CD4-positive, alpha-beta T cell (primary cell): Measurements from ENCODE around the gene KLF17. TPM values are rescaled to one million over a fixed set of nuclear protein-coding genes. Genes with fewer than 3 reads are reported as not detected.

ENCODE experiments used
- ATAC-seq: fragments of 200-7000 bp; cut with Tn5 transposase; one replicate; pipeline ENCODE4 v1.10.0; 2022; ENCODE audit warnings: mild to moderate bottlenecking; ENCODE audit not compliant: poor library complexity
- CTCF ChIA-PET: fragments of 350-600 bp; sonication (Branson Sonifier 250); formaldehyde crosslinking; loops from one replicate; lab custom pipeline; 2021; ENCODE audit warnings: antibody characterized with exemption, inconsistent platforms; lab: Charles Lee
- POLR2A ChIA-PET: fragments of 350-600 bp; sonication (Branson Sonifier 250); formaldehyde crosslinking; loops from one replicate; lab custom pipeline; 2021; ENCODE audit warnings: antibody characterized with exemption, inconsistent platforms; lab: Charles Lee
- DNase-seq, 14 experiments: peaks; one replicate each; pipeline ENCODE4 v3.0.0-alpha.2; 2013 to 2020; ENCODE audit warnings: mixed read lengths in 2 of 14
- H3K27ac ChIP-seq, 2 donors: one replicate each; pipeline versions ENCODE4 v1.5.1 to v1.7.0; 2013; ENCODE audit warnings: low read length in 2 of 2, low read depth in 1 of 2, mild to moderate bottlenecking in 1 of 2
- H3K27me3 ChIP-seq, 2 experiments: 1 replicate in 1 of 2; 2 replicates in 1 of 2; pipeline versions ENCODE4 v1.6.1 to v1.7.0; 2013; ENCODE audit warnings: low read length in 2 of 2, control low read depth in 1 of 2, mild to moderate bottlenecking in 1 of 2, moderate library complexity in 1 of 2; ENCODE audit not compliant: insufficient read depth in 2 of 2, control insufficient read depth in 1 of 2
- H3K36me3 ChIP-seq: one replicate; pipeline ENCODE4 v1.6.1; 2013; ENCODE audit warnings: low read length, control low read depth; ENCODE audit not compliant: insufficient read depth
- H3K4me1 ChIP-seq: one replicate; pipeline ENCODE4 v1.6.1; 2013; ENCODE audit warnings: low read length, control low read depth; ENCODE audit not compliant: insufficient read depth
- H3K4me3 ChIP-seq: one replicate; pipeline ENCODE4 v1.5.1; 2013; ENCODE audit warnings: mild to moderate bottlenecking, low read length, moderate library complexity
- H3K9me3 ChIP-seq, 2 experiments: 1 replicate in 1 of 2; 2 replicates in 1 of 2; pipeline versions ENCODE4 v1.6.1 to v1.7.0; 2013; ENCODE audit warnings: low read length in 2 of 2, mild to moderate bottlenecking in 2 of 2, control low read depth in 1 of 2, moderate library complexity in 1 of 2; ENCODE audit not compliant: control insufficient read depth in 1 of 2, insufficient read depth in 1 of 2
- H3K27ac Mint-ChIP-seq: one replicate; pipeline ENCODE4 v1.8.0; 2020; ENCODE audit warnings: mixed read lengths
- H3K27me3 Mint-ChIP-seq: one replicate; pipeline ENCODE4 v1.8.0; 2021; ENCODE audit warnings: mixed read lengths
- H3K36me3 Mint-ChIP-seq: one replicate; pipeline ENCODE4 v1.8.0; 2021; ENCODE audit warnings: low read depth, mixed read lengths
- H3K4me1 Mint-ChIP-seq: one replicate; pipeline ENCODE4 v1.8.0; 2021; ENCODE audit warnings: low read depth, mixed read lengths
- H3K4me3 Mint-ChIP-seq: one replicate; pipeline ENCODE4 v1.8.0; 2020; ENCODE audit warnings: mild to moderate bottlenecking, mixed read lengths
- H3K9me3 Mint-ChIP-seq: one replicate; pipeline ENCODE4 v1.8.0; 2020; ENCODE audit warnings: mixed read lengths
- CTCF ChIP-seq: fragments of 200-600 bp; IDR thresholded peaks from one replicate; pipeline ENCODE4 v1.8.0; 2022; ENCODE audit warnings: antibody characterized with exemption, mild to moderate bottlenecking
- intact Hi-C, 2 experiments: fragments of 100-400 bp; cut with DNase I in 1 of 2; cut with micrococcal nuclease in 1 of 2; formaldehyde crosslinking; loops; one replicate each; pipeline versions ENCODE4 v1.15.1 to v1.9.0; 2023 to 2025; cut with DNase I, micrococcal nuclease
- total RNA-seq, 174 experiments: library from RNA in 2 of 174; stranded (reverse) in 2 of 174; gene quantifications; one replicate each; pipeline ENCODE4 v1.2.3 and lab custom pipeline; 2021 to 2026

Gene KLF17
- total RNA-seq, 2 experiments from 2014 or later: not detected

GRCh38 chr1:44152692-44153091 is 34.1 kb downstream of the KLF17 start:
- Histone ChIP-seq H3K4me3 (no peak overlapping the region), H3K36me3 (no peaks in the 10 kb centered on the region), H3K27ac (no peak overlapping the region), H3K4me1 (no peaks in the 10 kb centered on the region), H3K27me3 (peaks cover 3 to 10% of the 10 kb centered on the region in 2 experiments), H3K9me3 (no peaks in the 10 kb centered on the region)
- H3K4me1 Mint-ChIP-seq: no peaks in the 10 kb centered on the region
- TF ChIP-seq CTCF: no peak
- DNase-seq (no peak), ATAC-seq (no peak)
- H3K36me3 Mint-ChIP-seq: no peaks in the 10 kb centered on the region
- no peak overlapping the region for H3K4me3 Mint-ChIP-seq
- H3K27me3 Mint-ChIP-seq: peaks cover 26% of the 10 kb centered on the region
- ChIA-PET CTCF (no interaction called here), POLR2A (no interaction called here)
- no peaks in the 10 kb centered on the region for H3K9me3 Mint-ChIP-seq
- H3K27ac Mint-ChIP-seq: no peak overlapping the region
- intact Hi-C loops: no loop called here

GRCh38 chr1:44154049-44154448 is 35.4 kb downstream of the KLF17 start:
- H3K4me1 ChIP-seq: no peaks in the 10 kb centered on the region
- no peak overlapping the region for H3K4me3 ChIP-seq
- H3K27me3 ChIP-seq: peaks cover 3 to 10% of the 10 kb centered on the region in 2 experiments
- no peaks in the 10 kb centered on the region for H3K36me3 ChIP-seq
- Mint-ChIP-seq H3K27me3 (peaks cover 26% of the 10 kb centered on the region), H3K4me3 (no peak overlapping the region), H3K9me3 (no peaks in the 10 kb centered on the region), H3K4me1 (no peaks in the 10 kb centered on the region), H3K36me3 (no peaks in the 10 kb centered on the region), H3K27ac (no peak overlapping the region)
- no peak overlapping the region for H3K27ac ChIP-seq
- ChIA-PET POLR2A (no interaction called here), CTCF (no interaction called here)
- no peak for TF ChIP-seq CTCF
- ATAC-seq: no peak
- no peak for DNase-seq
- intact Hi-C loops: no loop called here
- H3K9me3 ChIP-seq: no peaks in the 10 kb centered on the region

- no peak for ATAC-seq
- H3K36me3 Mint-ChIP-seq: no peaks in the 10 kb centered on the region
- H3K4me1 Mint-ChIP-seq: no peaks in the 10 kb centered on the region
- no peak overlapping the region for H3K27ac ChIP-seq
- H3K36me3 ChIP-seq: no peaks in the 10 kb centered on the region
- H3K4me3 ChIP-seq: no peak overlapping the region
- no peaks in the 10 kb centered on the region for H3K4me1 ChIP-seq
- no peak for DNase-seq
- intact Hi-C loops: no loop called here
- no peaks in the 10 kb centered on the region for H3K27me3 Mint-ChIP-seq
- no peaks in the 10 kb centered on the region for H3K27me3 ChIP-seq
- CTCF ChIA-PET: no interaction called here
- no peak overlapping the region for H3K4me3 Mint-ChIP-seq
- no peak for TF ChIP-seq CTCF
- no peaks in the 10 kb centered on the region for H3K9me3 ChIP-seq
- POLR2A ChIA-PET: no interaction called here
- H3K9me3 Mint-ChIP-seq: no peaks in the 10 kb centered on the region
- H3K27ac Mint-ChIP-seq: no peak overlapping the region
Observed at GRCh38 chr1:44157903-44158302, 39.3 kb downstream of the KLF17 start.
